Chondrocyte (in vitro differentiated cells): Measurements from ENCODE around the gene TXNDC2. TPM values are rescaled to one million over a fixed set of nuclear protein-coding genes. Genes with fewer than 3 reads are reported as not detected.

Source experiments
- DNase-seq: peaks from one replicate; pipeline ENCODE4 v3.0.0; 2021; ENCODE audit warnings: mixed read lengths, low spot score
- H3K27ac Mint-ChIP-seq: one replicate; pipeline ENCODE4 v1.8.0; 2021; ENCODE audit warnings: mild to moderate bottlenecking, moderate library complexity, mixed read lengths; ENCODE audit not compliant: unreplicated experiment
- H3K27me3 Mint-ChIP-seq: 2 replicates; pipeline ENCODE4 v1.8.0; 2021; ENCODE audit warnings: low read depth, mixed read lengths
- H3K36me3 Mint-ChIP-seq: 2 replicates; pipeline ENCODE4 v1.8.0; 2021; ENCODE audit warnings: low read depth, mixed read lengths
- H3K4me1 Mint-ChIP-seq: 2 replicates; pipeline ENCODE4 v1.8.0; 2021; ENCODE audit warnings: low read depth, mild to moderate bottlenecking, mixed read lengths
- H3K4me3 Mint-ChIP-seq: one replicate; pipeline ENCODE4 v1.8.0; 2021; ENCODE audit warnings: mild to moderate bottlenecking, moderate library complexity, mixed read lengths; ENCODE audit not compliant: unreplicated experiment
- H3K9me3 Mint-ChIP-seq: 2 replicates; pipeline ENCODE4 v1.8.0; 2021; ENCODE audit warnings: low read depth, mixed read lengths
- CTCF ChIP-seq: fragments of 200-600 bp; sonication (generic); IDR thresholded peaks from 2 replicates; pipeline ENCODE4 v1.5.0; 2021; ENCODE audit warnings: antibody characterized with exemption, mild to moderate bottlenecking, moderate library complexity
- long read RNA-seq: library from polyadenylated mRNA; stranded (forward); transcript quantifications from one replicate; pipeline ENCODE4 v2.0.0, GENCODE V29; 2021
- total RNA-seq: library from RNA; stranded (reverse); gene quantifications from 3 replicates; pipeline ENCODE4 v1.2.1, GENCODE V29; 2021

Gene TXNDC2
- total RNA-seq = 0.17 to 0.41 TPM (median 0.28 TPM) in 3 replicates
- long read RNA-seq = 0 reads

GRCh38 chr18:9885170-9886004 lies at the start of gene TXNDC2:
Gene TXNDC2 (plus strand): TSS chr18:9885973. CDS start chr18:9886681, 708 bp downstream.
- DNase-seq = no peak
- Mint-ChIP-seq H3K9me3 (no peaks in the 10 kb centered on the region), H3K4me3 (no peak within 1 kb of the TSS), H3K36me3 (no peaks in the 10 kb centered on the region), H3K27ac (no peak within 1 kb of the TSS), H3K4me1 (peaks cover 11% of the 10 kb centered on the region), H3K27me3 (no peaks in the 10 kb centered on the region)
- TF ChIP-seq CTCF = no peak

- Mint-ChIP-seq H3K4me3 (no peak overlapping the region), H3K27ac (peak overlapping the region; percentile 69), H3K4me1 (peaks cover 39% of the 10 kb centered on the region), H3K36me3 (peaks cover 9% of the 10 kb centered on the region), H3K9me3 (no peaks in the 10 kb centered on the region), H3K27me3 (no peaks in the 10 kb centered on the region)
- no peak for DNase-seq
- TF ChIP-seq CTCF = no peak
Observed at GRCh38 chr18:9838144-9838877, 47.5 kb upstream of the TXNDC2 start.

GRCh38 chr18:9839211-9839610 lies 46.6 kb upstream of the TXNDC2 start:
- H3K27ac Mint-ChIP-seq = no peak overlapping the region
- H3K9me3 Mint-ChIP-seq = no peaks in the 10 kb centered on the region
- peaks cover 43% of the 10 kb centered on the region for H3K4me1 Mint-ChIP-seq
- H3K27me3 Mint-ChIP-seq = no peaks in the 10 kb centered on the region
- no peak for TF ChIP-seq CTCF
- peaks cover 8% of the 10 kb centered on the region for H3K36me3 Mint-ChIP-seq
- no peak for DNase-seq
- no peak overlapping the region for H3K4me3 Mint-ChIP-seq

- H3K27ac Mint-ChIP-seq = no peak overlapping the region
- H3K9me3 Mint-ChIP-seq = no peaks in the 10 kb centered on the region
- peaks cover 49% of the 10 kb centered on the region for H3K4me1 Mint-ChIP-seq
- TF ChIP-seq CTCF = no peak
- H3K36me3 Mint-ChIP-seq = peaks cover 8% of the 10 kb centered on the region
- H3K27me3 Mint-ChIP-seq = no peaks in the 10 kb centered on the region
- DNase-seq = no peak
- H3K4me3 Mint-ChIP-seq = no peak overlapping the region
Observed at GRCh38 chr18:9839853-9840252, 45.9 kb upstream of the TXNDC2 start.

- no peak for DNase-seq
- TF ChIP-seq CTCF = no peak
- Mint-ChIP-seq H3K36me3 (peaks cover 6% of the 10 kb centered on the region), H3K4me3 (no peak overlapping the region), H3K9me3 (no peaks in the 10 kb centered on the region), H3K4me1 (peaks cover 53% of the 10 kb centered on the region), H3K27ac (no peak overlapping the region), H3K27me3 (no peaks in the 10 kb centered on the region)
Observed at GRCh38 chr18:9841752-9842151, 44.0 kb upstream of the TXNDC2 start.
